GM21423 (cell line): Measurements from ENCODE around the gene DYRK1A.
A peak's percentile ranks its signal among the peaks of the same experiment; 100 is the strongest.

ENCODE experiments used
- ATAC-seq: cut with Tn5 transposase; IDR thresholded peaks from one replicate; pipeline ENCODE4 v1.9.1; 2021; ENCODE audit warnings: mild to moderate bottlenecking, moderate library complexity; ENCODE audit not compliant: unreplicated experiment

Gene DYRK1A

DNA sequence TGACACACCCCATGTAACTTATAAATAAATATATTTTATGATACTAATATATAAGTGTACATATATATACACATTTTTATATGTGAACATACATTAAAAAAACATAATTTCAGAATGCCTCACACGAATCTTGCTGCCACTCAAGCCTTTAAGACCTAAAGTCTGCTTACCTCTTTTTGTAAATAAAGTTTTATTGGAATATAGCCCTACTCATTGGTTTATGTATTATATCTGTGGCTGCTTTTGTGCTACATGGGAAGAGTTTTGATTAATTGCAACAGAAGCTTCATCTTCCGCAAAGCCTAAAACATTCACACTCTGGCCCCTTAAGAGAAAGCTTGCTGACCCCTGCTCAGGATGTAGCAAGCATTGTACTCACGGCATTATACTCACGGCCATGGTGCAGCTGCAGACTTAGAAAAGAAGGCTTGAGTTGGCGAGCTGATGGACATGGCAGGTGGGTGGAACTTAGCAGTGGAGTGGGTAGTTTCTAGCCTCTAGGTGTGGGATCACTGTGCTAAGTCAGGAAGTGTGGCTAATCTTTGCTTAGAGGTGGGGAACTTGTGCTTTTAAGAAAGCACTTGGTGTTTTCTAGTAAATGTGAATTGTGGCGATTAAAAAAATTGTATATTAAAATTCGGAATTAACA is 80.8 kb downstream of the DYRK1A start:
- no peak for ATAC-seq

DNA sequence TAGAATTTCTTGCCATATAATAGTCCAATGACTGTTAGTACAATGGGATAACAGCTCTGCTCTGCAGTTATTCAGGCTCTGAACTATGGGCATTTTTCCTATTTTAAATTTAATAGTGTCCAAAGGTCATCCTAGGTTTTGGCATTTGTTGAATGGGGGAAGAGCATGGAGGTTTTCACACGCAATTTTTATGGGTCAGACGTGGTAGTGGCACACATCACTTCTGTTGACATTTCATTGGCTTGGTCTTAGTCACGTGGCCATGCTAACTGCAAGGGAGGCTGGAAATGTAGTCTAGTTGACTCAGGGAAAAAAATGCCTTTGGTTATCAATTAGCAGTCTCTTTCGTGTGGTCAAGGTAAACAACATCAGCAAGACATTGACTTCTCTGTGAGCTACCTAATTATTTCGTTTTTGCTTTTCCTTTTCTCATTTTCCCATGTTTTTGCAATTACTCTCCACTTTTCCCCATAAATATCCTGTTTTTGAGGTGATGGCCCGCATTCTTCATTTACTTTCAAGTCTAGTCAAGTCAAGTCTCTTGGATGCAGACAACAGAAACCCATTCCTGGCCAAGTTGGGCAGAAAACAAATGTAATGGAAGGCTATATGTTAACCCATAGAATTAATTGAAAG is 82.8 kb downstream of the DYRK1A start:
- no peak for ATAC-seq

DNA sequence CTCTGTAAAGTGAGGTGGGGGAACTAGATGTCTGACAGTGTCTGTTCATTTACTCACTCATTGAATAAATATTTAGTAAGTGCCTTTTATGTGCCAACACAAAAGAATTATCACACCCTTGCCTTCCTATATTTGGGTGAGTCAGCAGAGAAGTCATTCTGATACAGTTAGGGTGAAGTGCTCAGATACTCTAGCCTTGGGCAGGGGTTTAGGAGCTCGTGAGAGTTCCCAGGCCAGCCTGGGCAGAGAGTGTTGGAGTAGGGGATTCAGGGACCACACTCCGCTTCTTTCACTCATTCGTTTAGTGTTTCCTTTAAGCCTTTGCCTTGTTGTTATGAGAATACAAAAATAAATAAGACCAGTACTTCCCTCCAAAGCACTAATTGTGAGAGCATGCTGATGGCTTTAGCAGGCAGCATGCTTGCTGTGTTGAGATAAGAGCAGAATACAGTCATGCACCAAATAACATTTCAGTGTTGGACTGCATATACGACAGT is 83.9 kb downstream of the DYRK1A start:
- ATAC-seq, result no peak

DNA sequence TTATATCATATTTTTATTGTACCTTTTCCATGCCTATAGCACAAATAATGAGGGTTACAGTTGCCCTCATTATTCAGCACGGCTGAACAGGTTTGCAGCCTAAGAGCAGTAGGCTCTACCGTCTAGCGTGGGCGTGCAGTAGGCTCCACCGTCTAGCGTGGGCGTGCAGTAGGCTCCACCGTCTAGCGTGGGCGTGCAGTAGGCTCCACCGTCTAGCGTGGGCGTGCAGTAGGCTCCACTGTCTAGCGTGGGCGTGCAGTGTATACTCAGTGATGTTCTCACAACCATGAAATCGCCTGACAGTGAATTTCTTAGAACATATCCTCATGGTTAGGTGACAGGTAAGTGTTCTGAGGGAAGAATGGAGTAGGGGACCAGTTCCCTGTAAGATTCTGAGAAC is 84.9 kb downstream of the DYRK1A start:
- no peak for ATAC-seq

DNA sequence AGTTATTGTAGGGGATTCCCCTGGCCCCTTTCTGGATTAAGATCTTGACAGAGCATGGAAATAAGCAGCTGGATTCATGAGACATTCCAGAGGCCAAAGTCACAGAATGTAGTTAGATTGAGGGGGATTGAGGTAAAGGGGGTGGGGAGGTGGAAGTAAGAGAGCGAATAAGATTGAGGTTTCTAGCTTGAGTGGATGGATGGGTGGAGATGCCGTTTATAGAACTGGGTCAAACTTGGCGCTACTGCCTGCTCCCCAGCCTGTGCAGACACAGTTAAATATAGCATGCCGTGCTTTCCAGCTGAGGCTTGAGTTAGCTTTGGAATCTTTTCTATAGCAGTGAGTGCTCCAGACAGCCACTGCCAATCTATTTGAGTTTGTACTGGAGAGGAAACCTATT is 85.7 kb downstream of the DYRK1A start:
- no peak for ATAC-seq

DNA sequence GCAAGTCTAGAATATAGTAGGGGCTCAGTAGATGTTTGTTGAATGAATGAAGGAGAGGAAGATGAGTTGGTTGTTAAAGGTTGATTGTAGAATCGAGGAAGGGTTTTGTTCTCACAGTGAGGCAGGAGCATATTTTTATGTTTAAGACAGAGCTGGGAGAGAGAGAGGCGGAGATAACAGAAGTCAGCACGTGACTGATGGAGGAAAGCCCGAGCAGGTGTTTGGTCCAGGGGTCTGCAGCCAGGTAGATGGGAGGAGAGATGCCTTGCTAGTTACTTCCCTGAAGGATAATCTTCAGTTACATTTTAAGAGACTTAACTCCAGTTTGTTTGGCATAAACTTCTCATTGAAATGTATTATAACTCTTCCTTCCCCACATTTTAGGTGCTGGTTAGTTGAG is 86.8 kb downstream of the DYRK1A start:
- ATAC-seq, result no peak

DNA sequence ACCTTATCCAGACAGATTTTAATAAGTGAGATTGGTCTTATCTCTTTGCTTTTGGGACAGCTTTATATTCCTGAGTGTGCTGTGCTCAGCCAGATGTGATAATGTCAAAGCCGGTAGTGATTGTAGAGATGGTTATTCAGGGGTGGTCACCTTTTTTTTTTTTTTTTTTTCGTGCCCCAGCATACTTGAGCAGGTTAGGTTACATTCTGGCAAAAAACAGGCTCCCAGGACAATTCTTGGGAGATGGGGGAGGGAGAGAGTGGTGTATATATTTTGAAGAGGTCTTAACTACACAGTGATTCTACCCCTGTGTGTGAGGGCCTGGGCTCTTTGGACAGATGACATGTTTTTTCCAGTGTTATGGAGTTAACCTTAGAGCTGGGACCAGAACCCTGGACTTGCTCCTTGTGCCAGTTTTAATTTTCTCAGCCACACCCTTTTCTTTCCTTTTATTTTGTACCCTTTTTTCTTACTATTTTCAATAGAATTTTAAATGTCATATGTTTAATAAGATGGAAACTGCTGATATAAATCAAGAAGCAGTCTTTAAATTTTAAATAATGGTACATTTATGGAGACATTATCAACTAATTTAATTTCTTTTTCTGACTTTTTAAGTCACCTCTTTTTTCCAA is 88.4 kb downstream of the DYRK1A start:
- ATAC-seq, result no peak

DNA sequence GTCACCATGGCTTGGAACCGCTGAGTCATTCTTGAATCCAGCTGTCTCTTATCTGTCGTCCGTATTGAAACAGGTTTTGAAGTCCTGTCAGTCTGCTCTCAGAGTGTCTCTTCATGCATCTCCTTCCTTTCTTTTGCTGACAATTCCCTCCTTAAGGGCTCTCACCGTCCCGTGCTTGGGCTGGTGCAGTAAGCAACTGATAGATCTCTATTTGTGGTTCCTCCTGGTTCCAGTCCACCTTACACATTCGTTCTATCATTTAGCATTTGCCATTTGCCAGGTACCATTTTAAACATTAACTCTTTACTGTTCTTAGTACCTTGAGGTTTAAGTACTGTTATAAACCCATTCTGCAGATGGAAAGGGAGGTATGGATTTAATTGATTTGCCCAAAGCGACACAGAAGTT is 88.9 kb downstream of the DYRK1A start:
- ATAC-seq, result no peak

DNA sequence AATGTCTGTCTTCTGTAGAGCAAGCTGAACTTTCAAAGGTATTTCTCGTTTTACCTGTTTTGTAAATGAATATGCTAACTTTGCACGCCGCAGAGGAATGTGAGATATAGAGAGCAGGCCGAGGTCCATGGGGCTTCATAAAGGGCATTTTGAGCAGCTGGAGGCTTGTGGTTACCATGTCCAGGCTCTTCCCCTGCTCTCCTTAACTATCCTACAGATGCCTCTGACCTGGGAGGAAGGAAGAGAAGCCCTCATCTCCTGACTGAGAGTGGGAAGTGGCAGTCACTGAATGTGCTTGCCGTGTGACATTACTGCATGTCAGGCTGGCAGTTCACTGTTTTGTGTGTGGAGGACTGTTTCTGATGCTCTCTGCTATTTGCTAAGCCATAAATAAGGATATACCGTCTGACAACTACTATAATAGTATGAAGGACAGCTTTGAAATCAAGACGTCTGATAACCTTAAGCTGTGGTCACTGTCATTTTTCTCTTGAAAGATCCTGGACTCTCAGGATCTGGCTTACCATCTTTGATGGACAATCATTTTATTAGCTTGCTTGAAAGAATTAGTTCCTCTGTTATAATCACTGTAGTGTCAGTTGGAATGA is 92.2 kb downstream of the DYRK1A start:
- no peak for ATAC-seq

DNA sequence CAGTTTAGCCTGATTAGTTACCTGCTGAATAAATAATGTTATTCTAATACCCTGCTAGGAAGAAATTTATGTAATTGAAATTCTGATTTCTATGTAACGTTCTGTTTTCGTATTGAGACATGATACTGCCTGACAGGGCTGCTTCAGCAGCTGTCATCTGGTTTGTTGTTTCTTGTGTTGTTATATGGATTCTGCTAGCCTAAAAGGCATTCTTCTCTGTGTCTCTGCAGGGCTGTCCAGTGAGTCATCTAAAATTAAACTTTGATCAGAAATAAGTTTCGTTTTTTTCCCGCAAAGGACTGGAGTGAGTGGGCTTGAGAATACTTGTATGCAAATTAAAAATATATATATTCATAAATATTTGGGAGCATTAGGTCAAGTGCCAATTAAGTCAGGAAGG is 93.0 kb downstream of the DYRK1A start:
- ATAC-seq, result no peak

DNA sequence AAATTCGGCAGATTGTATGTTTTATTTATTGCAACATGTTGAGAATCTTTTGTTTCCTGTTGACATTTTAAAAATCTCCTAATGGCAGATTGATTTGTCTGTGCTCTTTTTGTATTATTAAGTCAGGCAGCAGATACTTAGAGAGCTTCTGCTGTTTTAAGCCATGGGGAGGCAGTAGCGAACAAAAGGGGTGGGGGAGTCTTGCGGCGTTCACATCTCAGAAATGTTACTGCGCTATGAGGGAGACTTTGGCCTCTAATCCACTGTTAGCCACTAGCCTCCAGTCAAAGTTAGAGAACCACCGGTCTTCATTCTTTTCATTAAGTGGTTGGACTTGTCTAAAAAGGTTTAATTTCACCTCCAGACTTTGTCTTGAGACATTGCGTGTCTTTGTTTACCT is 93.6 kb downstream of the DYRK1A start:
- ATAC-seq, result no peak

DNA sequence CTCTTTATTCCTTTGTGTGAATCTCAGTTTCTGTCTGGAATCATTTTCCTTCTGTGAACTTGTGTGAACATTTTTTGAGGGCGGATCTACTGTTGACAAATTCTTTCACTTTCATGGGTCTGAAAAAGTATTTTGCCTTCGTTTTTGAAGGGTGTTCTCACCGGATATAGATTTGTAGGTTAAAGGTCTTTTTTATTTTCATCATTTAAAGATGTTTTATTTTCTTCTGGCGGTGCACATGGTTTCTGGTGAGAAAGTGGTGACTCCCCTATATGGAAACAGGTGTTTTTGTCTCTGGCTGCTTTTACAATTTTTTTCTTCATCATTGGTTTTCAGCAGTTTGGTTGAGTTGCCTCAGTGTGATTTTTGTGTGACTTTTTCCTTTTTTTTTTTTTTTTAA is 94.9 kb downstream of the DYRK1A start:
- no peak for ATAC-seq

DNA sequence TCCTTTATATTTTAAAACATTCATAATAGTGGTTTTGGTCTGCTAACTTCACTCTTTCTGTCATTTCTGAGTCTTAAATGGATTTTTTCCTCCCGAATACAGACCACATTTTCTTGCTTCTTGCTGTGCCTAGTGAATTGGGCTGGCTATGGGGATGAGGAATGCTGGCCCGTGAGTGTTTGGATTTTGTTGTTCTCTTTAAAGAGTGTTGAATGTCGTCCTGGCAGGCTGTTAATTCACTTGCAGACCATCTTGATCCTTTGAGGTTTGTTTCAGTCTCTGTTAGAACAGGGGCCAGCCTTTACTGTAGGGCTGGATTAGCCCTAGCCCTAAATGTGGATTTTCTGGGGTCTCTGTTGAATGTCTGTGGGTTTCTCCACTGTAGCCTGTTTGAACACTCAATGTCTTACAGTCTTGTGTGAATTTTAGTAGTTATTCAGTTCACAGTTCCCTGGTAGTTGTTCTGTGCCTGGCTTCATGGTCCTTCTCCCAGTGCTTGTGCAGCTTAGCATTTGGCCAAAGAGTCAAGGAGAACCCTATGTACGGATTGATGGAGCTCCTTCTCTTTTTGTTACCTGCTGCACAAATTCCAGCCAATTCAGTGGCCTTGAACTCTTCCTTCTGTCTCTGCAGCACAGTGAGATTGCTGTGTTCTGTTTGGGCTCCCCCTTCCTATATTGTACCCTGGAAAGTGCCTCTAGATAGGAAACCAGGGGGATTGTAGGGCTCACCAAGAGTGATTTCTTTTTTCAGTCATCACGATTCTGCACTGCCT is 95.7 kb downstream of the DYRK1A start:
- no peak for ATAC-seq

DNA sequence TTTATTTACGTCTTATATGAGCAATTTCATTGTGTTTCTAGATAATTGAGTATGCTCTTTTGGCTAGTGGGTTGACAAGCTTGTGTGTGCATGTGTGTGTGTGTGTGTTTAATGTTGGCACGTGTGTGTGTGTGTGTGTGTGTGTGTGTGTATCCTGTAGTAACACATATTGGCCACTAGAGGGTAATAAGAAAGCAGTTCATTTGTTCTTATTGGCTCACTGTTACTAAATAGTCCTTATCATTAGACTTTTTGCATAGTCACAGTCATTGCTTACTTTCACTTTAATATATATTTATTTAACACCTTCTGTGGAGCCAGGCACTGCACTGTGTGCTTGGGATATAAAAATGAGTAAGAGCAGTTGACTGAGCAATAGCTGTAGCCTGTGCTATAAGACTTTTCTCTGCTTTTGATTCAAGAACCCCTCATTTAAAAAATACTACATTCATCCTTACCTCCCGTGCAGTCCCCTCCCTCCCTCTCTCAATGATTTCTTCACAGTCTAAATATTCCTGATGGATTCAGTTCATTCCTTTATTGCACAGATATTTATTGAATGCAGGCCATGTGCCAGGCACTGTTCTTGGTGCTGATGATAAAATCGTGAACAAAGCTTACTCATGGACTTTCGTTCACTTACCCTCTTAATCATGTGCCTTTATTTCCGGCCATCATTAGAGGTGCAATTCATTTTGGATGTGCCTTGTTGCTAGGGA is 96.7 kb downstream of the DYRK1A start:
- ATAC-seq, result peak; percentile 38

DNA sequence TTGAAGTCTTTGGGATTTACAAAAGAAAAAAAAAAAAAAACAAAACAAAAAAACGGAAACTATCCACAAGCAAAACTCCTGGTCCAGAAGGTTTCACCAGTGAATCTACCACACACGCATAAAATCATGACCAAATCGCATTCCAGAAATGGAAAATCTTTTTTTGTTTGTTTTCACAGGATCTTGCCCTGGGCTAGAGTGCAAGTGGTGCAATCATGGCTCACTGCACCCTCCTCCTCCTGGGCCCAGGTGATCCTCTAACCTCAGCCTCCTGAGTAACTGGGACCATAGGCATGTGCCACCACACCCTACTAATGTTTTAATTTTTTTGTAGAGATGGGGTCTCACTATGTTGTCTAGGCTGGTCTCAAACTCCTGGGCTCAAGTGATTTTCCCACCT is 100.5 kb downstream of the DYRK1A start:
- no peak for ATAC-seq

DNA sequence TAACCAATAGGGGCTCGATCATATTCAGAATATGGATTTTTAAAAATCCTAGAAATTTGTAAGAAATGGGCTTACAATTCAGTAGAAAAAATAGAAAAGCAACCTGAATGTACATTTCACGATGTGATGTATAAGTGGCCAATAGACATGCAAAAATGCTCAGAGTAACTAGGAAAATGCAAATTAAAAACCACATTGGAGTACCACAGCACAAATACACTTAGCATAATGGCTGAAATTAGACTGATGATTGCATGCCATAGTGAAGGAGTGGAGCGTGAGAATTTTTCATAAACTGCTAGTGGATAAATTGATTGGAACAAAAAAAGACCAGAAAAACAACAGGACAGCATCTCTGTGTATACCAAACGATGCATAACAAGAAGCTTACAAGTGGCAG is 102.3 kb downstream of the DYRK1A start:
- ATAC-seq, result no peak

DNA sequence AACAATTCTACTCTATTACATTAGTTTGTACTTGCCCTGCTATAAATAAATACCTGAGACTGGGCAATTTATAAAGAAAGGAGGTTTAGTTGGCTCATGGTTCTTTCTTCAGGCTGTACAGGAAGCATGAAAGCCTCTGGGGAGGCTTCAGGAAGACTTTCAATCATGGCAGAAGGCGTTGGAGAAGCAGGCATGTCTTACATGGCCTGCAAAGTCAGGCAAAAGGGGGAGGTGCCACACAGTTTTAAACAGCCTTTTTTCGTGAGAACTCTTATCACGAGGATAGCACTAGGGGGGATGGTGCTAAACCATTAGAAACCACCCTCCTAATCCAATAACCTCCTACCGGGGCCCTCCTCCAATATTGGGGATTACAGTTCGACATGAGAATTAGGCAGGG is 102.9 kb downstream of the DYRK1A start:
- ATAC-seq, result no peak

DNA sequence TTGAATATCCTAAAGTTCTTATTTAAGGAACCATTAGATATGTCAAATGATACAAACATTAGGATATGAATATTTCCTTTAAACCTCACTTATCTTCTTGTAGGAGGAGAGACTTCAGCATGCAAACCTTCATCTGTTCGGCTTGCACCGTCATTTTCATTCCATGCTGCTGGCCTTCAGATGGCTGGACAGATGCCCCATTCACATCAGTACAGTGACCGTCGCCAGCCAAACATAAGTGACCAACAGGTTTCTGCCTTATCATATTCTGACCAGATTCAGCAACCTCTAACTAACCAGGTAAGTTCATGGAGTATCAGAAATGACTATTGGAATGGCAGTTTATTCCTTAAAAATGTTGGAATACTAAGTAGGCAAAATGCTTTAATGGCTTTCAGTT is 106.0 kb downstream of the DYRK1A start:
- no peak for ATAC-seq

DNA sequence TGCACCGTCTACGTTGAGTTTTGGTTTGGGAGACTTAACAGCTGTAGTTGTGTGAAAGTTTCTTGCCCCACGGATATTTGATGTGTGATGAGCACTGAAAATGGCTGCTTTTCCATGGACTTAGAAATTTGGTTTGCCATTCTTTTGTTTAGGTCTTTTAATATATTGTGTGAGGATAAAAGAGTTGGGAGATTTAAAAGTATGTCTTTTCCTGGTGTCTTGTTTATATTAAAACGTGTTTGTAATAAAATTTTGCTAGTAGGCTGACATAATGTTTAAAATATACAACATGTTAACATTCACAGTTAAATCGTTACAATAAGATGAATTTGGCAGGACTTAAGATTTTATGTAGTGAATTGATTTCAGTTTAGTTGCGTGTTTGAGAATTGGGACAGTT is 106.9 kb downstream of the DYRK1A start:
- no peak for ATAC-seq

DNA sequence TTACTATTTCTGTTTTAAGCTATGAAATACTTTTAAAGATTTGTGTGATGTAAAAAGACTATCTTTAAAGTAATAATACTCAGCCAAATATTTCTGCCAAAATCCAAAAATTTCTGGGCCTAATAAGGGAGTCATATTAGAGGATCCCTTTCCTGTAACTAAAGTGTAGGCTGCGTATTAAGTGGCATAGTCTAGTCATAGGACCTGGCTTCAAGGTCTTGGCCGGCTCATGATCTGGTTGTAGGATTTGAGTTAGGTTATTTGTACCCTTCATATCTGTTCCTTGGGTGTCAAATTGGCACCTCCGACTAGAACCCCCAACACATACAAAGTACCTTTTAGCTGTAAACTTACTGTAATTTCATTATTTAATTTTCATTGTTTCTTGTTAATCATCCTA is 107.8 kb downstream of the DYRK1A start:
- no peak for ATAC-seq
